ENCODE data around the gene CFAP57. TPM values are rescaled to one million over a fixed set of nuclear protein-coding genes. Genes with fewer than 3 reads are reported as not detected.

CFAP57 gene
- polyA plus RNA-seq, 1 donor from 2014 or later, result 0.17 TPM

- Histone ChIP-seq H3K9ac (ENCODE audit: low read length) (no peak overlapping the region), H3F3A (ENCODE audit: insufficient read depth, low read length, poor library complexity, severe bottlenecking) (no peaks in the 10 kb centered on the region), H3K4me3 (ENCODE audit: low read length) (no peak overlapping the region), H3K36me3 (ENCODE audit: insufficient read depth, low read length) (no peaks in the 10 kb centered on the region), H3K27me3 (ENCODE audit: insufficient read depth, low read depth, low read length) (no peaks in the 10 kb centered on the region), H2AFZ (ENCODE audit: low read depth, low read length) (no peak overlapping the region), H3K79me2 (replicated peaks; ENCODE audit: insufficient read depth, low read length) (no peaks in the 10 kb centered on the region), H3K27ac (ENCODE audit: low read length) (no peak overlapping the region), H3K4me2 (ENCODE audit: low read length) (no peak overlapping the region), H4K20me1 (ENCODE audit: insufficient read depth) (no peaks in the 10 kb centered on the region), H3K9me2 (ENCODE audit: insufficient read depth, low read length) (no peaks in the 10 kb centered on the region), H3K9me3 (ENCODE audit: low read length) (no peaks in the 10 kb centered on the region)
- TF ChIP-seq EZH2 (IDR thresholded peaks at IDR 0.05; ENCODE audit: borderline replicate concordance, insufficient read depth, low read length, poor library complexity, severe bottlenecking), result no peak
- TF ChIP-seq RAD21 (conservative IDR thresholded peaks at IDR 0.05), result no peak
Observed at GRCh38 chr1:43286533-43286932, 114.4 kb downstream of the CFAP57 start.

- no peaks in the 10 kb centered on the region for H3K9me2 ChIP-seq (ENCODE audit: insufficient read depth, low read length)
- H3K36me3 ChIP-seq (ENCODE audit: insufficient read depth, low read length), result no peaks in the 10 kb centered on the region
- H4K20me1 ChIP-seq (ENCODE audit: insufficient read depth), result no peaks in the 10 kb centered on the region
- no peaks in the 10 kb centered on the region for H3K79me2 ChIP-seq (replicated peaks; ENCODE audit: insufficient read depth, low read length)
- H3K9me3 ChIP-seq (ENCODE audit: low read length), result no peaks in the 10 kb centered on the region
- H3F3A ChIP-seq (ENCODE audit: insufficient read depth, low read length, poor library complexity, severe bottlenecking), result no peaks in the 10 kb centered on the region
- no peak overlapping the region for H2AFZ ChIP-seq (ENCODE audit: low read depth, low read length)
- no peak for TF ChIP-seq REST (IDR thresholded peaks at IDR 0.05; ENCODE audit: borderline replicate concordance)
- TF ChIP-seq POLR2AphosphoS5 (IDR thresholded peaks at IDR 0.05), result no peak
- TF ChIP-seq CTCF (IDR thresholded peaks at IDR 0.05; ENCODE audit: poor library complexity, severe bottlenecking), result no peak
- no peak for TF ChIP-seq TAF1 (IDR thresholded peaks at IDR 0.05; ENCODE audit: low read depth)
- TF ChIP-seq MXI1 (conservative IDR thresholded peaks at IDR 0.05; ENCODE audit: poor library complexity, severe bottlenecking), result no peak
- no peak for TF ChIP-seq SMC3 (conservative IDR thresholded peaks at IDR 0.05; ENCODE audit: poor library complexity)
- no peak for TF ChIP-seq EZH2 (IDR thresholded peaks at IDR 0.05; ENCODE audit: borderline replicate concordance, insufficient read depth, low read length, poor library complexity, severe bottlenecking)
- TF ChIP-seq RAD21 (conservative IDR thresholded peaks at IDR 0.05), result no peak
- TF ChIP-seq EP300 (conservative IDR thresholded peaks at IDR 0.05; ENCODE audit: poor library complexity, severe bottlenecking), result no peak
- no peaks in the 10 kb centered on the region for H3K27me3 ChIP-seq (ENCODE audit: insufficient read depth, low read depth, low read length)
- H3K9ac ChIP-seq (ENCODE audit: low read length), result no peak overlapping the region
- H3K4me2 ChIP-seq (ENCODE audit: low read length), result no peak overlapping the region
- H3K27ac ChIP-seq (ENCODE audit: low read length), result no peak overlapping the region
- H3K4me3 ChIP-seq (ENCODE audit: low read length), result no peak overlapping the region
Observed at GRCh38 chr1:43288058-43288784, 116.1 kb downstream of the CFAP57 start.

Data from neural cell (in vitro differentiated cells).